Stimulated activated CD8-positive, alpha-beta memory T cell treated with anti-CD3 and anti-CD28 coated beads, Interleukin-2, amount 100 ng/mL, for 48 hours (primary cell): Measurements from ENCODE around the gene SNRK.

Source experiments
- DNase-seq, 2 donors: peaks; one replicate each; pipeline ENCODE4 v3.0.0-alpha.2; 2020; ENCODE audit warnings: low read depth in 2 of 2

SNRK gene

DNA sequence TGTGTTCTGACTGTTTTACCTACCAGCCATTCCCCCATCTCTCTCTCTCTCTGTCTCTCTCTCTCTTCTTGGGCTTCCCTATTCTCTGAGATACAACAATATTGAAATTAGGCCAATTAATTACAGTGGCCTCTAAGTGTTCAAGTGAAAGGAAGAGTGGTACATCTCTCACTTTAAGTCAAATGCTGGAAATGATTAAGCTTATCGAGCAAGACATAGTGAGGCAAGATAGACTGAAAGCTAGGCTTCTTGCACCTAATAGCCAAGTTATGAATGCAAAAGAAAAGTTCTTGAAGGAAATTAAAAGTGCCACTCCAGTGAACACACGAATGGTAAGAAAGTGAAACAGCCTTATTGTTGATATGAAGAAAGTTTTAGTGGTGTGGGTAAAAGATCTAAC is 21.3 kb downstream of the SNRK start:
- DNase-seq: no peak

DNA sequence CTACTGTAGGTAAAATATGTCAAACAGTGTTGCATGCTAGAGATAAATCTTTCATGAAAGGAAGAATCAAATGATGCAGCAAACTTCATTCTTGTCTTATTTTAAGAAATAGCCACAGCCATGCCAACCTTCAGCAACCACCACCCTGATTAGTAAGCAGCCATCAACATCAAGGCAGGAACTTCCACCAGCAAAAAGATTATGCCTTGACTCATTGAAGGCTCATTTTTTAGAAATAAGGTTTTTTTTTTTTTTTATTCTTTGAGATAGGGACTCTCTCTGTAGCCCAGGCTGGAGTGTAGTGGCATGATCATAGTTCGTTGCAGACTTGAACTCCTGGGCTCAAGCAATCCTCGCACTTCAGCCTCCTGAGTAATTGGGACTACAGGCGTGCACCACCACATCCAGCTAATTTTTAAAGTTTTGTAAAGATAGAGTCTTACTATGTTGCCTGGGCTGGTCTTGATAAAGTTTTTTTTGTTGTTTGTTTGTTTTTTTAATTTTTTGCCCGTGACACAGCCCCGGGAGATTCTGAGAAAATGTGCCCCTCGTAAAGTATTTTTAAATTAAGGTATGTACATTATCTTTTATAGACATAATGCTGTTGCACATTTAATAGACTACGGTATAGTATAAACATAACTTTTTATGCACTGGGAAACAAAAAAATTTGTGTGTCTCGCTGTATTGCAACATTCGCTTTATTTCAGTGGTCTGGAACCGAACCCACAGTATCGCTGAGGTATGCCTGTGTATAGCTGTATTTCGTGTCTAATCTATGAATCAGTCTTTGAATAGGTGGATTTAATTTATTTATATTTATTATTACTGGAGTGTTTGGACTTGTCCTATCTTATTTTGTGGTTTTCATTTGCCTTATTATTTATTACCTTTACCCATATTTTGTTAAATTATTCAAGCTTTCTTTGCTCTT is 23.3 kb downstream of the SNRK start:
- no peak for DNase-seq

DNA sequence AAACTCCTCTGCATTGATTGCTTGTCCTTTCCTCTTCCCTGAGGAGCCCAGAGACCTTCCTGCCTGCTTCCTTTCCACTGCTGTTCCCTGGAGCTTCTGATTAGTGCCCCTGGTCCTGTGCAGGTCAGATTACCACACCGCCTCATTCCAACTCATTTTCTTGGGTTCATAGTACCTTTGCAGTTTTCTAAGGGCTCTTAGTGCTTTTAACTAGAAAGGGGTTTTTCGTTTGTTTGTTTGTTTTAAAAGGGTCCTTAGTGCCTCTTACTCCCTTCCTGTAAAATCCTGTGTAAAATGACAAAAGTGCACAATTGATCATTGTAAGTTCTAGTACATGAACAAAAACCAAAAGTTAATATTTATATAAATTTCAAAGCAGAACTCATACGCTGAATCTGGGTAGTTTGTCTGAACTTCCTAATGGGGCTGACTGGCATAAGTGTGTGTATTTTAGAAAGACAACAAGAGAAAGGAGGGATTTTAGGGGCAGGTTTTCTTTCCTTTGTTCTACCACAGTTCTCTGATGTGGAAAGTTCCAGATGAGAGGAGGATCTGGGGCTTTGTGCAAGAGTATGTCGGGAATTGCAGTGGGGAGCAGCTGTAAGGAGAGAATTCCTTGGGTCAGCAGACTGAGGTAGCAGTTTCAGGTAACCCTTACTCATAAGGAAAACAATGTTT is 30.6 kb downstream of the SNRK start:
- DNase-seq: no peak

DNA sequence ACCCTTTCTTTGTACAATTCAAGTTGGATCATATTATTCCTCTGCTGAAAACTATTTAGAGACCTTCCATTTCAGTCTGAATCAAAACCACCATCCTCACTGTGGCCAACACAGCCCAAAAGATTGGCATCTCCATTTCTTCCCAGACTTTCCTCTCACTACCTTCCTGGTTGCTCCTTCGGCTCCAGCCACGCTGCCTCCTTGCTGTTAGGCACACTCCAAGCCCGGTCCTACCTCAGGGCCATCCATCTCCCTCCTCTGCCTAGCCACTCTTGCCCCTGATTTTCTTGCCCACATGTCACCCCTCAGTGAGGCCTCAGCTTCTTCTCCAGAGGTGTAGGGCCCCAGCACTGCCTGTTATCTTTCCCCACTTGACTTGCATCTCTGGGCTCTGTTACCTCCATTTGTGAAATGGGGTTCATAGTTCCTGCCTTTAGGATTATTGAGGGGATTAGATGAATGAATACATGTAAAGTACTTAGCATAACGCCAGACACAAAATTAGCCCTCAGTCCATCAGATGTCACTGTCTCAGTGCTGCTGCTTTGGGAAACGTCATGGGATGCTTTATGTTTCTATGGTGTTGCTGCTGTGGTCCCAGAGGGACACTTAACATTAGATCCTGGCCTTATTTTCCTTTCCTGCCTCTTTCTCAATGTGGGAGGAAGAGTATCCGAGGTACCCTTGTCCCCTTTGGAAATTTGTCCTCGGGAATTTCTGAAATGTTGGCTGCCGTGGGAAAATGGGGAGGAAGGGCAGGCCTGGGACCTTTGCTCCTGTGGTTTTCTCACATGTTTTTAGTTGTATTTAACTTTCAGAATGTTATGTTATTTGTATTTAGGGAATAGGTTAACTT is 31.3 kb downstream of the SNRK start:
- no peak for DNase-seq

DNA sequence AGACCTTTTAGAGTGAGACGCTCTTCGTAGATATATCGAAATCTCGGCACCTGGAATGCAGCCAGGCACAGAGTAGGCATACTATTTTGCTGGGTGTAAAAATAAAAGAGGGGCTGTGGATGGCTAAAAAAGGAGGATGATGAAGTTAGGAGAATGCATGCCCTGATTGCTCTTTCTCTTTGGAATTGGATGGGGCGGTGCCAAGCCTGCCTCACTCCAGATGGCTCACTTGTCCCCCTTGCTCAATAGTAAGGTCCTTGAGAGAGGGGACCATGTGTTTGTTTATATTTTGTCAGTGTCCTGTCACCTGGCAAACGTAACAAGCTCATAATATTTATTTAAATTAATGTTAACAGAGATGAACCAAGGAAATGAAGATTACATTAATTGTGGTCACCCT is 33.0 kb downstream of the SNRK start:
- DNase-seq: no peak

DNA sequence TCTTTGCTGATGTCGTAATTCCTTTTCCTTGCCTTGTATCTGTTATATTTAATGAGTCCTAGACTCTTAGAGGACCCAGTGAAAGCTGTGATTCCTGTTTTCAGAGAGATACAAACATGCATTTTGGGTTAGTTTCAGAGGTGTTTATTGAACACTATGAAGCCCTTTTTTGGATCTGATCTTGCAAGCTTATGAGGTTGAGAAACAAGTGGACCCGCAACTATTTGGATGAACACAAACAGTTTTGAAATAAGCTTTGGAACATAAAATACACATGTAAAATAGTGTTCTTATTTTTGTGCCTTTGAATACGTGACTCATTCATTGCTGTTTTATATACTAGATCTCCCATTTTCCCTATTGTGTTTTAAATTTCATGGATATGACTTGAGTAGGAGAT is 33.5 kb downstream of the SNRK start:
- DNase-seq: no peak

DNA sequence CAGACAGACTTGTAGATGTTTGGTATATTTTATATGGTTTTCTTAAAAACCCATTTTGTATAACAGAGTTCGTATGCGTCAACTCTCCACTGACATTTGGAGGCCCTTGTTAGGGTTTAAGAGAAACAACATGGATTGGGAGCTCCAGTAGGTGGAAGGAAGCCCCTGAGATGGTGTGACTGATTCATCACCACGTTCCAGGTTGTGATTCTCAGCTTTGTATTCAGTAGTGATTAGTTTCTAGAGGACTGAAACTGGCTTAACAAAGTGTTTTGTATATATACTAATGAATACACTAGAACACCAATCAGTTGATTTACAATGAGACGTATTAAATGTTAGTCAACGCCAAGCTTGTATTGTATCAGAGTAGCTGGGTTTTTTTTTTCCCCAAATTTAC is 33.9 kb downstream of the SNRK start:
- no peak for DNase-seq

DNA sequence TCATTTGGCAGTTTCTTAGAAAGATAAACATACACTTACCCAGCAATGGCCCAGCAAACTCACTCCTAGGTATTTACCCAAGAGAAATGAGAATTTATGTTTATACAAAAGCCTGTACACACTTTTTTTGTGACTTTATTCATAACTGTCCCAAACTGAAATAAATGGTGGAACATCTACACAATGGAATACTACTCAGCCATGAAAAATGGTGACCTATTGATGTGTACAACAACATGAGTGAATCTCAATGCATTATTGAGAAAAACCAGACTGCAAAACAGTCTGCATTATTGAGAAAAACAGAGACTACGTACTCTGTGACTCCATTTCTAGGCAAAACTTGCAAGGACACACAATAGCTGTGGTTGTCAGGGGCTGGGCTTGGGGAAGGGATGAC is 37.2 kb downstream of the SNRK start:
- no peak for DNase-seq

DNA sequence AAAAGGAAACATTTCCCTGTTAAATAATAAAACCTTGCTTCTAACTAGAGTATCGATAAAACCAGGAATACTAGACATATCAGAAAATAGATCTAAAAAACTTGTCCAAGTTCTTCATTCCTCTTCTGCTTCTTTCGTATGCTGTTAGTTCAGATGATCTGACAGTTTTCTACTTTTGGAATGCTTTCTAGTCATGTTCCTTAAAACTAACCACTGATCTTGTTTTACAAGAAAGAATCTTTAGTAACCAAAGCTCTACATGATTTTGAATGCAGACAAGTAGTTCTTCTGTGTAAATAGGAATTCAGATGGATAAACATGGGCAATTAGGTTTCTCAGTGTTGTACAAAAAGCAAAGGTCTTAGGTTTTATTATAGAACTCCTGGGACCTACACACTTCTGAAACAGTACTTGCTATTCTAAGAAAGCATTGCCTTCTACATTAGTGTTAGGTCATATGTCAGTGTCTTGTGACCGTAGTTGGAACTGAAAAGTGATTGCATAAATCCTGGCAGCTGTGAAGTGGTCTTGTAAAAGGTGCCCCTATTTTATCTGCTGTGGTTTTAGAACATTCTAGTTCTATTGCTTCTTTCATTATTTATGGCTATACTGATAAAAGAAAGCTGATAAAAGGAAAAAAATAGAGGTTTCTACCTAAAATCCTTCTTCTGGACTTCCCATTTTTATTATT is 40.7 kb downstream of the SNRK start:
- DNase-seq: no peak

DNA sequence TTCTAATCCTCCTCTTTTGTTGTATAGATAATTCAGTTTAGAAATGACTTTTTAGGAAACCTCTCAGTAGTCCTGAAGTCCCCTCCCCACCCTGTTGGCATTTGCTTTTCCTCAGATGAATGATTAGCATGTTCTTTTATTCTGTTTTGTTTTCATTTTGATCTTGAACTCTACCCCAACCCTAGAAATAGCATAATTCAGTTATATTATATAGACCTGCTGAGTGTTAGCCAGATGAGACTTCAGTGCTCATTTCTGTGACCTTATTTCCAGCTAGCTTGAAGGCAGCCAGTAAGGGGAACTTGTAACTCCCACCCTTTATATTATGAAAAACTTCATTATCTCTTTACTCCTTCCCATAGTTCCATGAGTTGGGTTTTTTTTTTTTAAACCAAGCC is 41.2 kb downstream of the SNRK start:
- no peak for DNase-seq

DNA sequence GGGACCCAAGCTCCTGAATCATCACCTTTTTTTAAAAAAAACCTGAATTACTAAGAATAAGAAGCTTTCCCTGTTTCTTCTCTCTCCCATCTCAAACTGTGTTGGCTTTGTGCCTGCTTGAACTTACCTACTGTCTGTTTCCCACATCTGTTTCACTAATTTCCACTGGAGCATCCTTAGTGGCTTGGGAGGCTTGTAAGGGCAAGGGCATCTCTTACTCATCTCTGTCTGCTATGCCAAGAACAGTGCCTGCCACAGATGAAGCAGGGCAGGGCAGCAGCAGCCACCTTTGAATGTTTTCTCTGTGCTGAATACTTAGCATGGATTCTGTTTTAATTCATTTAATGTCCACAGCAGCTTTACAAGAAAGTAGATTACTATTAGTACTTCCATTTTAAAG is 42.3 kb downstream of the SNRK start:
- no peak for DNase-seq

DNA sequence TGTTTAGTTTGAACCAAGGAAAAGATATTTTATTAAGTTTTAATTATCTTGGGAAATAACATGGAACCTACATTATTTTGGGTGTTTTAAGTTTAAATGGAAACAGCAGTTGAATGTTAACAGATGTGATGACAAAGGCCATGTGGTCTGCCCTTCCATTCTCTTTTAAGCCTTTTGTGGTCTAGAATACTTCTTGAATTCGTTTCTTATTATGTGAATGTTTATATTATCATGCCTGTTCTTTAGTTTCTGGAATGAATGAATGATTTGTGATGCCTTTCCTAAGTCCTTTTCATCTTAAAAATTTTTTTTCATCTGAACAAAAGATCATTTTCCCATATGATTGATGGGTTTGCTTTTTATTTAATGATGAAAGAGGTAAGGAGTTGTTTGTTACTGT is 44.6 kb downstream of the SNRK start:
- DNase-seq: no peak

DNA sequence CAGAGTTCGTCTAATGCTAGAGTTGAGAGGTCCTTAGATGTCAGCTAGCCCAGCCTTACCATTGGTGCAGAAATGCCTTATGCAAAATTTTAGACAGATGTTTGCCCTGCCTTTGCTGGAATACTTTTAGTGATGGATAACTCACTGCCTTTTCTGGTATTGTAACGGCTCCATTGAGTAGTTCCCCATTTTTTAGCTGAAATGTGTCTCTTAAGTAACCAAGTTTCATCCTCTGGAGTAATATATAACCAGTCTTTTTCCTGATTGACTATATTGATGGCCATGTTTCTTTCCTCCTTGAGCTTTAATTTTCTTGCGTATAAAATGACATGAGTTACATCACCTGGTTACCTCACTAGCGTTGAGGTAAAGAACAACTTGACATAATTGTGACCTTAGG is 45.0 kb downstream of the SNRK start:
- DNase-seq: no peak

DNA sequence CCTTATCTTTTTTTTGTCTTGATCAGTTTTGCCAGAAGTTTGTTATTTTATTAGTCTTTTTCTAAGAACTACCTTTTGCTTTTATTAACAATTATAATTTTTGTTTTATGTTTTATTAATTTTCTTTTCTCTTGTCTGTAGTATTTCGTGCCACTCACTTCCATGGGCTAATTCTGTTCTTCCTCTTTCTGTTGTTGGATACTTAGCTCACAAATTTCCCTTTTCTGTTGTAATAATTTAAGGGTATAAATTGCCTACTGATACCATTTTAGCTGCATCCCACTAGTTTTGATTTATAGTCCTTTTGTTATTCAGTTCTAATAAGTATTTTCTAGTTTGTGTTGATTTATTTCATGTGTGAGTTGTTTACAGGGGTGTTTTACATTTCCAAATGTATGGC is 48.6 kb downstream of the SNRK start:
- no peak for DNase-seq

DNA sequence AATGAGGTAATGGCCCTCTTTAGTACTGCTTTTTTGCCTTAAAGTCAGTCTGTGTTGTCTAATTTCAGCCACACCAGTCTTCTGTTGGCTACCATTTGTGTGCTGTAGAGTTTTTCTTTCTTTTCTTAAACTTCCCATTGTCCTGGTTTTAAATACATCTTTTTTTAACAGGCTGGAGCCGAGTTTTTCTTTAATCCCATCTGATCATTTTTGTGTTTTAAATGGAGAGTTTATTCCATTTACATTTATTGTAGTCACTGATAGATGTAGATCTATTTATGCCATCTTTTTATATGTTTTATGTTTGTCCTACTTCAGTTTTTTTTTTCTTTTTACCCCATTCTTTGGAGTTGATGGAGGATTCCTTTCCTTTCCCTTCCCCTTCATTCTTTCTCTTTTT is 49.5 kb downstream of the SNRK start:
- DNase-seq: no peak

DNA sequence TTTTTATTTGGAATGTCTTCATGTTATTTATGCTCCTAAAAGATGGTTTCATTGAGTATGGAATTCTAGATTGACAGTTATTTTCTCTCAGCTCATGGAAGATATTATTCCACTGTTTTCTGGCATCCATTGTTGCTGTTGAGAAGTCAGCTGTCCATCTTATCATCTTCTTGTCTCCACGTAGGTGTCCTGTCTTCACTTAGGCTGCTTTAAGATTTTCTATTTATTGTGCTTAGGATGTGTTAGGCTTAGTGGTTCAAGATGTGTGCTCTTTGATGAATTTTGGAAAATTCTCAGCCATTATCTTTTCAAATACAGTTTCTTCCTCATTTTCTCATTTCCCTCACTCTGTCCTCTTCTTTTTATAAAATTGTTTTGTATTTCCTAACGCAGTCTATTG is 52.0 kb downstream of the SNRK start:
- DNase-seq: no peak

DNA sequence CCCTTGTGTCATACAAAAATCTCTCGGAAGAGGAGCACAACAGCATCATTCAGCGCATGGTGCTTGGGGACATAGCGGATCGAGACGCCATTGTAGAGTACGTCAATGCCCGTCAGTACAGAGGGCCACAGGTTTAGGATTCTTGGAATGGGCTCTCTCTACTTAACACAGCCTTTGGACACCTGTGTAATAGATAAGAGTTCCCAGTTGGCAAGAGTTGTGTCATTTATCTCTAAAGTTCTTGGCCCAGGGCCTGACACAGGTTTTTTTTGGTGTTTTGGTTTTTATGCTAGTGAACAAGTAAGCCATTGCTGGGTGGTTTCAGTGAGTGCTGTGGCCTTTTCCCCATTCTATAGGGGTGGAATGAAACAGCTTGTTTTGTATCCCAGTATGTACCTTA is 54.1 kb downstream of the SNRK start:
- no peak for DNase-seq

DNA sequence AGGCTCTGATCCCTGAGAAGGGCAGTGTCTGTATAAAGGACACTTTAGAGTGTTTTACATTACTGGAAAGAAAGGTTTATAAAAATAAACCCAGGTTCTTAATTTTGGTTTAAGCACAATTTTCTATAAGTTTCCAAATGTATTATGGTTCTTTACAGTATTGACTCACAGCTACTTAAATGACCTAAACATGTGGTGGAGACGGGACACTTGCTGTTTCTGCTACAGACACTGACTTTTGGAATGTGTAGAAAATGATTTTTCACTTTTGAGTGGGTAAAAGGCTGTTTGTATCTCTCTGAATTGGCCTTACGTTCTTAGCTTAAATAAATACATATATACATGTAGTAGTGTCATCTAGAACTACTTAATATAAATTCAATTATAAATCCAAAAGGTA is 55.4 kb downstream of the SNRK start:
- DNase-seq: no peak

DNA sequence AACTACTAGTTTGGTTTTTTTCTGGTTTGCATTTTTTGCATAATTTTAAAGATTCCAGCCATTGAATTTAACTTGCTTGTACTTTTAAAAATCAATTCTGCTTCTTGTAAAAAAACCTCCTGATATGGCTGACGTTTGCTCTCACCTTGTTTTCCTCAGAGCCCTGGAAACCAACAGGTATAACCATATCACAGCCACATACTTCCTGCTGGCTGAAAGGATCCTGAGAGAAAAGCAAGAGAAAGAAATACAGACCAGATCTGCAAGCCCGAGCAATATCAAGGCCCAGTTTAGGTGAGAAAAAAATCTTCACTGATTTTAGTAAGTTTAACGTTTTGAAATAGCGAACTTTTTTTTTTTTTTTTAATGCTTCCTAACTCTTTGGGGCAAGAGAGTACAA is 56.8 kb downstream of the SNRK start:
- DNase-seq: no peak

DNA sequence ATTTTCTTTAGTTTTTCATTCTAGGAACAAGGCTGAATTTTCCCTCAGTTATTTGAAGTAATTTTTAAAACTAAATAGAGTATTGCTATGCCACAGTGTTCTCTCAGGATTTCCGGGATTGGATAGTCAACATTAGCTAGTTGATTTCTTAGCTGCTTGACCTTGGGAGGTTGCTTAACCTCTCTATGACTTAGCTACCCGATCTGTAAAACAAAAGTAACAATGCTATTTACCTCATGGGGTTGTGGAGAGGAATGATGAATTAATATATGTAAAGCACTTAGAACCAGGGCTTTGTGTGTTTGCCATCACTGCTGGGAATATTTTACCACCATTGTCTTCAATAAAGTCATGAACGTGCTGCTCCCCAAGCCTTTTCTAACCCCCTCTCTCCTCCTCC is 57.5 kb downstream of the SNRK start:
- DNase-seq: no peak

DNA sequence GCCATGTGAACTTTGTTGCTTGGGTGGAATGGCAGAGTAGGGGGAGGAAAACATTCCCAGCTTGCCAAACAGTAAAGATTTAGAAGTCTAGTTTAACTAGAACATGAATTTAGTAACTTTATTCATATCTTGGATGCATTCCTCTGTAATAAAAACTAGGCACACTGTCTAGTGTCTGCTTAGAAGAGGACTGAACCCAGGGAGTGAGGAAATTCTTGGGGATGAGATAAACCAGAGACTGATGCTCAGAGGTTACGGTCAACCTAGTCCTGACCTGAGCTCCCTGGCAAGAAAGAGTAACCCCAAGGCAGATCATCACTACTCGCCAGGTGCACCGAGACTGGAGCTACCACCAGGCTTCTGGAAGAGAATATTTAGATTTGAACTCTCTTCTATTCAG is 58.2 kb downstream of the SNRK start:
- no peak for DNase-seq

DNA sequence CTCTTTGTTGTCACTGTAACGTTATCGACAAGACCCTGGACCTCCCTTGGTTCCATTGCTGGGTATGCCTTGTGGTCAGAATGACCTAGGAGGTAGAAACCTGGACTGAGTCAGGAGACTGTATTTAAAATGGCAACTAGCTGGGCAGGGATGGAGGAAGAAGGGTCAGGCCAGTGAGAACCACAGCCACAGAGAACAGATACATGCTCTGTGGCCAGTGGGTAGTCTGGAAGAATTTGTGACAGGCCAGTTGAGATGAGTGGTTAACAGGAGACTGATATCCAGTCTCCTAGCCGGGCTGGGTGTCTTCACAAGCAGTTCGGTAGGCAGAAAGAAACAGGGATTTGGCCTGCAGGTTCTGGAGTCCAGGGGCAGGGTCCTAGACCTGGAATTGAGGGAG is 58.9 kb downstream of the SNRK start:
- DNase-seq: no peak
